Measurements from ENCODE around the gene CAPNS1.
A peak's percentile ranks its signal among the peaks of the same experiment; 100 is the strongest.

CAPNS1 gene

DNA sequence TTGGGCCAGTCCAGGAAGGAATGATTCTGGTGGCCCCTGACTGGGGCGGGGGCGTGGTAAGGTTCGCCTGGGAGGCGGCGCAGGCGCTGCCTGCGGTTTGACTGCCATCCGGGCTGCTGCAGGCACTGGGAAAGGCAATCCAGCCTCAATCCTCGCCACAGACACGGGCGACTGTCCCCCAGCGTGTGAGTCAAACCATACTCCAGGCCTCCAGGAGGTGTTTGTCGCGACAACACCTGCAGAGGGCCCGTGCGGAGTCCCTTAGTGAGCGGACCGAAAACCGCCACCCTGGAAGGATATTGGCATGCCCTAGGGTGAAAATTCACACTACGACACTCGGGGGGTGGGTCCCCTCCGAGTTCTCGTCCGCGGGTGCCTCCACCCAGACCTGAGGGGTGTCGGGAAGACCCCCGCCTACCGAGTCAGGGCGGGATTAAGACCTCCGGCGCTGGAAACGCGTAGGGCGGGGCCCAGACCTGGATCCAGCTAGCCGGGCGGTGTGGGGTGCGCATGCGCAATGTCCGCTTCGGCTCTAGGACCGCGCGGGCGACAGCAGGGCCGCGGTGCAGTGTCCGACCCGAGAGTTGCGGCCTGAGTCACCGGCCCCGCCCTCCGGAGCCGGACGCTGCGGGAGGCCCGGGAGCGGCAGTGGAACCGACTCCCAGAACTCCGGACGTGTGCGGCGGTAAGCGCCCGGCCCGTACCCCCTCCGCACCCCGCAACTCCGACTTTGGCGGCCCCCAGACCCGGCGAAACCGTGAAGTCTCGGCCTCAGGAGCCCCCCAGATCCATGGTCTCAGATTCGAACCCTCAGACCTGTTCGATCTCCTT lies at the start of gene CAPNS1:
TSS of gene CAPNS1 (plus strand) at position 594 of the 831 bp plus-strand sequence. CDS start 946 bp downstream, outside the sequence.
- peak; percentile 92 for TF ChIP-seq POLR2A (IDR thresholded peaks at IDR 0.05; ENCODE audit: low read depth, low read length)
- DNase-seq (ENCODE audit: insufficient read length, low spot score) (peak; percentile 98), FAIRE-seq (no peak)

GRCh38 chr19:36090910-36091695 lies 48.8 kb upstream of the CAPNS1 start:
- no peak for TF ChIP-seq POLR2A (IDR thresholded peaks at IDR 0.05; ENCODE audit: low read depth, low read length)
- FAIRE-seq (no peak), DNase-seq (ENCODE audit: insufficient read length, low spot score) (no peak)

GRCh38 chr19:36092566-36092965 lies 47.3 kb upstream of the CAPNS1 start:
- FAIRE-seq (no peak), DNase-seq (ENCODE audit: insufficient read length, low spot score) (no peak)
- no peak for TF ChIP-seq POLR2A (IDR thresholded peaks at IDR 0.05; ENCODE audit: low read depth, low read length)

GRCh38 chr19:36093146-36093662 lies 46.7 kb upstream of the CAPNS1 start:
- DNase-seq (ENCODE audit: insufficient read length, low spot score) = no peak
- no peak for TF ChIP-seq POLR2A (IDR thresholded peaks at IDR 0.05; ENCODE audit: low read depth, low read length)
- FAIRE-seq = no peak

DNA sequence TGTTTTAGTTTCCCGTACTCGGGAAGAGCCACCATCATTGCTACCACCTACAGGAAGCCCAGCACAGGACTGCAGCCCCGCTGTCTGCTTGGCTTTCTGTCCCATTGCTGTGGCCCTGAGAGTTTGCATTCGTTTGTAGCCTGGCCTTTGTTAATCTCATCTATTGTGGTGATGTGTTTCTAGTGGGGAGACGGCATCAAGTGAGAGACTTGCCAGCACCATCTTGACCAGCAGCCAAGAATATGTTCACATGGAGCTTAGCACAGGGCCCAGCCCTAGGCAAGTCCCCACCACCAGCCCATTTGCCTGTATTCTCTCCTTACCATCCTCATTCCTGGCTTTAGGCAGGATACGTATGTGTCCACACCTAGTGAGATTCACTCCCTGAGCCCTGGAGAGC lies 46.2 kb upstream of the CAPNS1 start:
- no peak for FAIRE-seq
- TF ChIP-seq POLR2A (IDR thresholded peaks at IDR 0.05; ENCODE audit: low read depth, low read length) = no peak
- no peak for DNase-seq (ENCODE audit: insufficient read length, low spot score)

DNA sequence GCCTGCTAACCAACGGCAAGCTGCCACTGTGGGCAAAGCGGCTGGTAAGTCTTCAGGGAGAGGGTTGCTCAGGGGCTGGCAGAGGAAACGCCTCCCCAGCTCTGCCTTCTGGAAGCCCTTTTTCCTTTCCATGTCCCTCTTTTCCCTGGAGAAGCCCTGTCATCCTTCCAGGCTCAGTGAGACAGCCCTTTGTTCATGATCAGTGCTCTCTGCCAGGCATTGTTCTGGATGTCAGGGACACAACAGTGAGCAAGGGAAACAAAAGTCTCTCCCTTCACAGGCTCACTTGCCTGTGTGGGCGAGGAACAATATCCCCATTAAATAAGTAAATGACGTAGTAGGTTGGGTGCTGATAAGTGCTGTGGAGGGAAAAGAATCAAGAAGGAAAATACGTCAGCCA lies 42.8 kb upstream of the CAPNS1 start:
- FAIRE-seq (no peak), DNase-seq (ENCODE audit: insufficient read length, low spot score) (no peak)
- TF ChIP-seq POLR2A (IDR thresholded peaks at IDR 0.05; ENCODE audit: low read depth, low read length) = no peak

DNA sequence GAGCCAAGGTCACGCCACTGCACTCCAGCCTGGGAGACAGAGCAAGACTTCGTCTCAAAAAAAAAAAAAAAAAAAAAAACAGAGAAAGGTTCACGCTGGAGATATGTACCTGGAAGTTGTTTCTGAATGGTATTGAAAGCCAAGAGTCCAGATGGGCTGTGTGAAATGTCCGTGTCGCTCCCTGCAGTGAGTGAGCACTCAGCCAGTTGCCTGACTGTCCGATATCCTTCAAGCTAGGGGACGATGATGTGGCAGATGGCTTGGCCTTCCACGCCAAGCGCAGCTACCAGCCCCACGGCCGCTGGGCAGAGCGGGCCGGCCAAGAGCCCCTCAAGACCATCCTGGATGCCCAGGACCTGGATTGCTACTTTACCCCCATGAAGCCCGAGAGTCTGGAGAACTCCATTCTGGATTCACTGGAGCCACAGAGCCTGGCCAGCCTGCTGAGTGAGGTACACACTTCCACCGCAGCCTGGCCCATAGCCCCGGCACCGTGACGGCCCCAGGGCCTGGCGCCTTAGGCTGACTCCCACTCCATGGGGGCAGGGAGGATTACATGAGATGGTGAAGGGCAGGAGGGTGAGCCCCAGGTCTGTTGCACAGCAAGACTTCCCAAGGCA lies 40.6 kb upstream of the CAPNS1 start:
- DNase-seq (ENCODE audit: insufficient read length, low spot score) (no peak), FAIRE-seq (no peak)
- TF ChIP-seq POLR2A (IDR thresholded peaks at IDR 0.05; ENCODE audit: low read depth, low read length) = no peak

DNA sequence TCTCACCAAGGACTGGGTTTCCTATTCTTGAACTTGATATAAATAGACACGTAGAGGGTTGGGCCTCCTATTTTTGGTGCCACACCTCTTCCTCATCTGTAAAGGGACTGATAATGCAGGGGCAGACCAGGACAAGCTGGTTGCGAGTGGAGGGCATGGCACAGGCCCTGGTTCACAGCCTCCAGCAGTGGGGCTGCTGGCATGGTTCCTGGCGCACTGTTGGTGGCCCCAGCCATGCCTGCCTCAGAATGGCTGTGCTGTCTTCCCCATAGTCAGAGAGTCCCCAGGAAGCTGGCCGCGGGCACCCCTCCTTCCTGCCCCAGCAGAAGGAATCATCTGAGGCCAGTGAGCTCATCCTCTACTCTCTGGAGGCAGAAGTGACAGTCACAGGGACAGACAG lies 39.4 kb upstream of the CAPNS1 start:
- no peak for DNase-seq (ENCODE audit: insufficient read length, low spot score)
- TF ChIP-seq POLR2A (IDR thresholded peaks at IDR 0.05; ENCODE audit: low read depth, low read length) = peak; percentile 11; the same call in 1 of the 2 replicates
- no peak for FAIRE-seq

- no peak for FAIRE-seq
- TF ChIP-seq POLR2A (IDR thresholded peaks at IDR 0.05; ENCODE audit: low read depth, low read length) = no peak
- DNase-seq (ENCODE audit: insufficient read length, low spot score) = no peak
Observed at GRCh38 chr19:36101550-36102327, 38.1 kb upstream of the CAPNS1 start.

- TF ChIP-seq POLR2A (IDR thresholded peaks at IDR 0.05; ENCODE audit: low read depth, low read length) = no peak
- FAIRE-seq (no peak), DNase-seq (ENCODE audit: insufficient read length, low spot score) (no peak)
Observed at GRCh38 chr19:36103040-36103626, 36.7 kb upstream of the CAPNS1 start.

- TF ChIP-seq POLR2A (IDR thresholded peaks at IDR 0.05; ENCODE audit: low read depth, low read length) = no peak
- DNase-seq (ENCODE audit: insufficient read length, low spot score) (peak; percentile 68), FAIRE-seq (no peak)
Observed at GRCh38 chr19:36103842-36104552, 35.9 kb upstream of the CAPNS1 start.

DNA sequence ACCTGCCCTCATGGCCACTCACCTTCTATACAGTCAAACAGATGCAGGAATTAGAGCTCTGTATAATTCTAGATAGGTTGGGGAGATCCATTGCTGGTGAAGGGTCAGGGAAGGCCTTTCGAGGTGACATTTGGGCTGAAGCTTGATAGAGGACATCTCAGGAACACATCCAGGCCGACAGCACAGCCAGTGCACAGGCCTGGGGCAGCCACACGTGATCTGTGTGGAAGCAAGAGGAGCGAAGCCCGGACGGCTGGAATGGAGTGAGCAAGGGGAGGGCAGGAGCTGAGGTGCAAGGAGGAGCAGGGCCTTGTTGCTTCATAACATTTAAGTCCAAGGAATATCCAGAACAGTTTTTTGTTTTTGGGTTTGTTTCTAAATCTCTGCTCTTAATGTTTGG lies 33.4 kb upstream of the CAPNS1 start:
- no peak for TF ChIP-seq POLR2A (IDR thresholded peaks at IDR 0.05; ENCODE audit: low read depth, low read length)
- DNase-seq (ENCODE audit: insufficient read length, low spot score) = no peak
- FAIRE-seq = no peak

All from H54 (cell line).